Prostate gland (tissue), 2 donors: Measurements from ENCODE around the gene CCDC92.

Experiments used
- POLR2A ChIP-seq: fragments of 450-650 bp; IDR thresholded peaks from one replicate; pipeline ENCODE4 v1.6.1; 2016; ENCODE audit warnings: antibody characterized with exemption, mild to moderate bottlenecking
- POLR2AphosphoS5 ChIP-seq: sonication (generic); formaldehyde crosslinking; IDR thresholded peaks from one replicate; pipeline ENCODE4 v1.6.1; 2017; ENCODE audit warnings: antibody characterized with exemption
- TF ChIP-seq, protein P1 (sequence below), 4 experiments: fragments of 200-600 bp in 2 of 4; fragments of 450-650 bp in 2 of 4; sonication (generic) in 2 of 4; IDR thresholded peaks; 1 replicate in 3 of 4; 2 replicates in 1 of 4; pipeline ENCODE4 v1.5.1; 2016 to 2019; ENCODE audit warnings: antibody characterized with exemption in 4 of 4, mild to moderate bottlenecking in 2 of 4, moderate library complexity in 2 of 4

DNA sequence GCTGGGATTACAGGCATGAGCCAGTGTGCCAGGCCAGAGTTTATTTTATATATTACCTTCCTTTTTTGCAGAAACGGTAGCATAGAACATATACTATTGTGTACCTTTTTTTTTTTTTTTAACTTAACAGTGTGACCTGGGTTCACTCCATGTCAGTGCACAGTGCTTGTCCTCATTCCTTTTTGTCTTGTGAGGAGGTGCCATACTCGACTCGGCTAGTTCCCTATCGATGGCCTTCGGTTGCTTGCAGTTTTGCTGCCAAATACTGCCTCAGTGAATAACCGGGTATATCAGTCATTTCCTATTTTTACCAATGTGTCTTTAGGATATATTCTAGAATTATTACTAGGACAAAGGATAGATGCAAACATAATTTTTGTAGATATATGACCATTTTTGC is 37.1 kb upstream of the CCDC92 start:
- TF ChIP-seq, protein P1, sequence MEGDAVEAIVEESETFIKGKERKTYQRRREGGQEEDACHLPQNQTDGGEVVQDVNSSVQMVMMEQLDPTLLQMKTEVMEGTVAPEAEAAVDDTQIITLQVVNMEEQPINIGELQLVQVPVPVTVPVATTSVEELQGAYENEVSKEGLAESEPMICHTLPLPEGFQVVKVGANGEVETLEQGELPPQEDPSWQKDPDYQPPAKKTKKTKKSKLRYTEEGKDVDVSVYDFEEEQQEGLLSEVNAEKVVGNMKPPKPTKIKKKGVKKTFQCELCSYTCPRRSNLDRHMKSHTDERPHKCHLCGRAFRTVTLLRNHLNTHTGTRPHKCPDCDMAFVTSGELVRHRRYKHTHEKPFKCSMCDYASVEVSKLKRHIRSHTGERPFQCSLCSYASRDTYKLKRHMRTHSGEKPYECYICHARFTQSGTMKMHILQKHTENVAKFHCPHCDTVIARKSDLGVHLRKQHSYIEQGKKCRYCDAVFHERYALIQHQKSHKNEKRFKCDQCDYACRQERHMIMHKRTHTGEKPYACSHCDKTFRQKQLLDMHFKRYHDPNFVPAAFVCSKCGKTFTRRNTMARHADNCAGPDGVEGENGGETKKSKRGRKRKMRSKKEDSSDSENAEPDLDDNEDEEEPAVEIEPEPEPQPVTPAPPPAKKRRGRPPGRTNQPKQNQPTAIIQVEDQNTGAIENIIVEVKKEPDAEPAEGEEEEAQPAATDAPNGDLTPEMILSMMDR (IDR thresholded peaks at IDR 0.05) = no peak
- no peak for TF ChIP-seq POLR2AphosphoS5
- no peak for TF ChIP-seq POLR2A
